HepG2 (cell line): ENCODE results near the gene FRMD1. TPM values are rescaled to one million over a fixed set of nuclear protein-coding genes. Genes with fewer than 3 reads are reported as not detected.
A peak's percentile ranks its signal among the peaks of the same experiment; 100 is the strongest.

ENCODE experiments used
- FOSL2 ChIP-seq: sonication (generic); formaldehyde crosslinking; IDR thresholded peaks from 2 replicates; pipeline ENCODE4 v1.4.0; 2020; ENCODE audit warnings: missing genetic modification reagents
- MAFG ChIP-seq: sonication (generic); formaldehyde crosslinking; IDR thresholded peaks from 2 replicates; pipeline ENCODE4 v1.5.1; 2020; ENCODE audit warnings: mild to moderate bottlenecking, missing genetic modification reagents
- MTF2 ChIP-seq: sonication (generic); formaldehyde crosslinking; IDR thresholded peaks from 2 replicates; pipeline ENCODE4 v1.5.0; 2020; ENCODE audit warnings: missing genetic modification reagents, borderline replicate concordance
- ZFP62 ChIP-seq: sonication (generic); formaldehyde crosslinking; IDR thresholded peaks from 2 replicates; pipeline ENCODE4 v1.4.0; 2020; ENCODE audit warnings: missing genetic modification reagents
- ZNF230 ChIP-seq: sonication (generic); formaldehyde crosslinking; IDR thresholded peaks from 2 replicates; pipeline ENCODE4 v1.4.0; 2020; ENCODE audit warnings: mild to moderate bottlenecking, missing genetic modification reagents
- ZNF460 ChIP-seq: sonication (generic); formaldehyde crosslinking; IDR thresholded peaks from 2 replicates; pipeline ENCODE4 v1.5.1; 2020; ENCODE audit warnings: missing genetic modification reagents, mild to moderate bottlenecking, borderline replicate concordance
- ZNF543 ChIP-seq: sonication (generic); formaldehyde crosslinking; IDR thresholded peaks from 2 replicates; pipeline ENCODE4 v1.4.0; 2020; ENCODE audit warnings: mild to moderate bottlenecking, missing genetic modification reagents
- ZNF562 ChIP-seq: sonication (generic); formaldehyde crosslinking; IDR thresholded peaks from 2 replicates; pipeline ENCODE4 v1.8.0; 2022; ENCODE audit warnings: missing genetic modification reagents, borderline replicate concordance
- ZNF598 ChIP-seq: sonication (generic); formaldehyde crosslinking; IDR thresholded peaks from 2 replicates; pipeline ENCODE4 v1.5.1; 2020; ENCODE audit warnings: mild to moderate bottlenecking, missing genetic modification reagents, borderline replicate concordance
- ZNF615 ChIP-seq: sonication (generic); formaldehyde crosslinking; IDR thresholded peaks from 2 replicates; pipeline ENCODE4 v1.5.0; 2020; ENCODE audit warnings: mild to moderate bottlenecking, missing genetic modification reagents, borderline replicate concordance
- ZNF660 ChIP-seq: sonication (generic); formaldehyde crosslinking; IDR thresholded peaks from 2 replicates; pipeline ENCODE4 v1.5.1; 2020; ENCODE audit warnings: mild to moderate bottlenecking, low read depth, missing genetic modification reagents, borderline replicate concordance
- ZNF749 ChIP-seq: sonication (generic); formaldehyde crosslinking; IDR thresholded peaks from 2 replicates; pipeline ENCODE4 v1.8.0; 2022; ENCODE audit warnings: mild to moderate bottlenecking, missing genetic modification reagents, moderate library complexity, borderline replicate concordance
- polyA plus RNA-seq, 8 experiments: library from polyadenylated mRNA; depleted of rRNA in 3 of 8; stranded (reverse) in 7 of 8; unstranded in 1 of 8; fragments of >200 nt; fragmentation: Illumina TruSeq in 4 of 8; extraction: Trizol in 4 of 8; gene quantifications; 2 replicates each; pipeline versions ENCODE4 v1.2.1 to v1.2.3, GENCODE V29; 2011 to 2016; ENCODE audit warnings: low read depth in 4 of 8, missing spikeins in 1 of 8, mixed read lengths in 1 of 8; ENCODE audit not compliant: insufficient read depth in 1 of 8
- total RNA-seq, 5 experiments: library from RNA; depleted of rRNA; stranded (reverse); fragments of >200 nt; fragmentation: Illumina TruSeq; extraction: Trizol; gene quantifications; 2 replicates each; pipeline ENCODE4 v1.2.3, GENCODE V29; 2016; ENCODE audit warnings: low read depth in 1 of 5
- TF ChIP-seq, protein P1 (sequence below): fragments of 450-650 bp; IDR thresholded peaks from 2 replicates; pipeline ENCODE4 v1.6.1; 2017; ENCODE audit warnings: mild to moderate bottlenecking
- TF ChIP-seq, protein P2 (sequence below), 2 experiments: sonication (generic) in 1 of 2; formaldehyde crosslinking in 1 of 2; IDR thresholded peaks; 2 replicates each; pipeline versions ENCODE4 v1.5.1 to v1.6.1; 2011 to 2020; ENCODE audit warnings: borderline replicate concordance in 1 of 2, low read depth in 1 of 2, low read length in 1 of 2, mild to moderate bottlenecking in 1 of 2, missing genetic modification reagents in 1 of 2, moderate library complexity in 1 of 2
- TF ChIP-seq, protein P3 (sequence below): sonication (generic); formaldehyde crosslinking; IDR thresholded peaks from 2 replicates; pipeline ENCODE4 v1.9.0; 2021; ENCODE audit warnings: missing genetic modification reagents, borderline replicate concordance
- TF ChIP-seq, protein P4 (sequence below): sonication (generic); formaldehyde crosslinking; IDR thresholded peaks from 2 replicates; pipeline ENCODE4 v1.4.0; 2020; ENCODE audit warnings: mild to moderate bottlenecking, missing genetic modification reagents
- TF ChIP-seq, protein P5 (sequence below): sonication (generic); formaldehyde crosslinking; IDR thresholded peaks from 2 replicates; pipeline ENCODE4 v1.5.0; 2020; ENCODE audit warnings: missing genetic modification reagents, mild to moderate bottlenecking, borderline replicate concordance

FRMD1 gene
- total and polyA plus RNA-seq, 2 of the 13 experiments (the other 11 are each of a cell fraction or from before 2014, with no cell fraction given): 0.01 TPM; not detected in 1

DNA sequence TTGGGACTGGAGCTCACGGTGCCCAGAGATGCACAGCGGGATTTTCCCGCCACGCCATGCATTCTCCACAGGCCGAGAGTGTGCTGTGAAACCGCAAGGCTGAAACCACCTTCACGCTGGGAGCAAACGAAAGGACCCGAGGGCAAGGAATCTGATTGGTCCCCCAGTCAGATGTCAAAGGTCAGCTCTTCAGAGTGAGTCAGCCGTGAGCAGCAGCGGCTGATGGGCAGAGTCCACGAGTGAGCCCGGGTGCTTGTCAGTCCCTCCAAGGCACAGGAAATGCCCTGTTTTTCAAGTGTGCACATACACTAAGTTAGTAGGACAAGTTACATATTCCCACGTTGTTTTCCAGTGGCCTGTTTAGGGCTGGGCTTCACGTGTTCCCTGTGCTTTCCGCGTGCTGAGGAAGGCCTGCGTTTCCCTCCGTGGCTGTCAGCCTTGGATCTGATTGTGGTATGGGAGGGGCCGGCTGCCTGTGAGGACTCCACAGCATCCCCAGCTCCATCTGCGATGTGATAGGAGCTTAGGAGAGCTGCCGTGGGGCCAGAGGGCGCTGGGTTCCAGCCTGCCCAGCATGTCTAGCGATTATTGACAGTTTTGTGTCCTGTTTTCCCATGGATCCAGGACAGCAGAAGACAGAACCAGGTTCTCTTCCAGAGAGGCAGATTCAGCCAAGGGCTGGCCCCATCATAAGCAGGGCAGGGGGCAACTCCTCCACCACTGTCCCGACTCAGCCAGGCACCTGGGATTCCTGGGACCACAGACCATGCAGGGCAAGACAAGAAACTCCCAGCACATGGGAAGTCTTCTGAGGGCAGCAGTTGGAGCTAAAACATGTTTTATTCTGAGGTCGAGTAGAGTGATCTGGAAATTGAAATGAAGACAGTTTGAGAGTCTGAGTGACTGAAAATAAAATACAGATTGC is 38.2 kb upstream of the FRMD1 start (continued):
- TF ChIP-seq, protein P1, sequence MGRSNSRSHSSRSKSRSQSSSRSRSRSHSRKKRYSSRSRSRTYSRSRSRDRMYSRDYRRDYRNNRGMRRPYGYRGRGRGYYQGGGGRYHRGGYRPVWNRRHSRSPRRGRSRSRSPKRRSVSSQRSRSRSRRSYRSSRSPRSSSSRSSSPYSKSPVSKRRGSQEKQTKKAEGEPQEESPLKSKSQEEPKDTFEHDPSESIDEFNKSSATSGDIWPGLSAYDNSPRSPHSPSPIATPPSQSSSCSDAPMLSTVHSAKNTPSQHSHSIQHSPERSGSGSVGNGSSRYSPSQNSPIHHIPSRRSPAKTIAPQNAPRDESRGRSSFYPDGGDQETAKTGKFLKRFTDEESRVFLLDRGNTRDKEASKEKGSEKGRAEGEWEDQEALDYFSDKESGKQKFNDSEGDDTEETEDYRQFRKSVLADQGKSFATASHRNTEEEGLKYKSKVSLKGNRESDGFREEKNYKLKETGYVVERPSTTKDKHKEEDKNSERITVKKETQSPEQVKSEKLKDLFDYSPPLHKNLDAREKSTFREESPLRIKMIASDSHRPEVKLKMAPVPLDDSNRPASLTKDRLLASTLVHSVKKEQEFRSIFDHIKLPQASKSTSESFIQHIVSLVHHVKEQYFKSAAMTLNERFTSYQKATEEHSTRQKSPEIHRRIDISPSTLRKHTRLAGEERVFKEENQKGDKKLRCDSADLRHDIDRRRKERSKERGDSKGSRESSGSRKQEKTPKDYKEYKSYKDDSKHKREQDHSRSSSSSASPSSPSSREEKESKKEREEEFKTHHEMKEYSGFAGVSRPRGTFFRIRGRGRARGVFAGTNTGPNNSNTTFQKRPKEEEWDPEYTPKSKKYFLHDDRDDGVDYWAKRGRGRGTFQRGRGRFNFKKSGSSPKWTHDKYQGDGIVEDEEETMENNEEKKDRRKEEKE: no peak
- TF ChIP-seq, protein P2, sequence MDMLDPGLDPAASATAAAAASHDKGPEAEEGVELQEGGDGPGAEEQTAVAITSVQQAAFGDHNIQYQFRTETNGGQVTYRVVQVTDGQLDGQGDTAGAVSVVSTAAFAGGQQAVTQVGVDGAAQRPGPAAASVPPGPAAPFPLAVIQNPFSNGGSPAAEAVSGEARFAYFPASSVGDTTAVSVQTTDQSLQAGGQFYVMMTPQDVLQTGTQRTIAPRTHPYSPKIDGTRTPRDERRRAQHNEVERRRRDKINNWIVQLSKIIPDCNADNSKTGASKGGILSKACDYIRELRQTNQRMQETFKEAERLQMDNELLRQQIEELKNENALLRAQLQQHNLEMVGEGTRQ (IDR thresholded peaks at IDR 0.05; ENCODE audit: low read depth, low read length): no peak
- TF ChIP-seq, protein P2 (CRISPR knock-in tag; IDR thresholded peaks at IDR 0.05; ENCODE audit: borderline replicate concordance): 0 out of 2 replicates have a peak, but pooled peaks have one; percentile 33
- no peak for TF ChIP-seq ZNF460 (CRISPR knock-in tag)
- no peak for TF ChIP-seq ZNF562 (CRISPR knock-in tag)
- TF ChIP-seq, protein P3, sequence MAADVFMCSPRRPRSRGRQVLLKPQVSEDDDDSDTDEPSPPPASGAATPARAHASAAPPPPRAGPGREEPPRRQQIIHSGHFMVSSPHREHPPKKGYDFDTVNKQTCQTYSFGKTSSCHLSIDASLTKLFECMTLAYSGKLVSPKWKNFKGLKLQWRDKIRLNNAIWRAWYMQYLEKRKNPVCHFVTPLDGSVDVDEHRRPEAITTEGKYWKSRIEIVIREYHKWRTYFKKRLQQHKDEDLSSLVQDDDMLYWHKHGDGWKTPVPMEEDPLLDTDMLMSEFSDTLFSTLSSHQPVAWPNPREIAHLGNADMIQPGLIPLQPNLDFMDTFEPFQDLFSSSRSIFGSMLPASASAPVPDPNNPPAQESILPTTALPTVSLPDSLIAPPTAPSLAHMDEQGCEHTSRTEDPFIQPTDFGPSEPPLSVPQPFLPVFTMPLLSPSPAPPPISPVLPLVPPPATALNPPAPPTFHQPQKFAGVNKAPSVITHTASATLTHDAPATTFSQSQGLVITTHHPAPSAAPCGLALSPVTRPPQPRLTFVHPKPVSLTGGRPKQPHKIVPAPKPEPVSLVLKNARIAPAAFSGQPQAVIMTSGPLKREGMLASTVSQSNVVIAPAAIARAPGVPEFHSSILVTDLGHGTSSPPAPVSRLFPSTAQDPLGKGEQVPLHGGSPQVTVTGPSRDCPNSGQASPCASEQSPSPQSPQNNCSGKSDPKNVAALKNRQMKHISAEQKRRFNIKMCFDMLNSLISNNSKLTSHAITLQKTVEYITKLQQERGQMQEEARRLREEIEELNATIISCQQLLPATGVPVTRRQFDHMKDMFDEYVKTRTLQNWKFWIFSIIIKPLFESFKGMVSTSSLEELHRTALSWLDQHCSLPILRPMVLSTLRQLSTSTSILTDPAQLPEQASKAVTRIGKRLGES: no peak
- TF ChIP-seq, protein P4, sequence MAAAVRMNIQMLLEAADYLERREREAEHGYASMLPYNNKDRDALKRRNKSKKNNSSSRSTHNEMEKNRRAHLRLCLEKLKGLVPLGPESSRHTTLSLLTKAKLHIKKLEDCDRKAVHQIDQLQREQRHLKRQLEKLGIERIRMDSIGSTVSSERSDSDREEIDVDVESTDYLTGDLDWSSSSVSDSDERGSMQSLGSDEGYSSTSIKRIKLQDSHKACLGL (CRISPR knock-in tag): no peak
- no peak for TF ChIP-seq ZNF615 (CRISPR knock-in tag)
- TF ChIP-seq ZNF598 (CRISPR knock-in tag): peak; percentile 71; the same call in 1 of the 2 replicates
- TF ChIP-seq ZNF543 (CRISPR knock-in tag): no peak
- TF ChIP-seq FOSL2 (CRISPR knock-in tag): peak; percentile 95
- no peak for TF ChIP-seq ZNF660 (CRISPR knock-in tag)
- TF ChIP-seq, protein P5, sequence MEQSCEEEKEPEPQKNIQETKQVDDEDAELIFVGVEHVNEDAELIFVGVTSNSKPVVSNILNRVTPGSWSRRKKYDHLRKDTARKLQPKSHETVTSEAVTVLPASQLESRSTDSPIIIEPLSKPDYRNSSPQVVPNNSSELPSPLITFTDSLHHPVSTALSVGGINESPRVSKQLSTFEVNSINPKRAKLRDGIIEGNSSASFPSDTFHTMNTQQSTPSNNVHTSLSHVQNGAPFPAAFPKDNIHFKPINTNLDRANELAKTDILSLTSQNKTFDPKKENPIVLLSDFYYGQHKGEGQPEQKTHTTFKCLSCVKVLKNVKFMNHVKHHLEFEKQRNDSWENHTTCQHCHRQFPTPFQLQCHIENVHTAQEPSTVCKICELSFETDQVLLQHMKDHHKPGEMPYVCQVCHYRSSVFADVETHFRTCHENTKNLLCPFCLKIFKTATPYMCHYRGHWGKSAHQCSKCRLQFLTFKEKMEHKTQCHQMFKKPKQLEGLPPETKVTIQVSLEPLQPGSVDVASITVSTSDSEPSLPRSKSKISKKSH: peak; percentile 76; the same call in 1 of the 2 replicates
- TF ChIP-seq MTF2 (CRISPR knock-in tag): no peak
- TF ChIP-seq ZNF749: no peak
- TF ChIP-seq ZNF230 (CRISPR knock-in tag): no peak; the same call in 1 of the 2 replicates
- TF ChIP-seq MAFG: no peak
- TF ChIP-seq ZFP62 (CRISPR knock-in tag): no peak
